ENCODE data around the gene LIMS3.
"Not testable (repeated sequence)": the region's sequence is repeated elsewhere in the genome, so short reads cannot be mapped to it uniquely, and the experiment has no call there.

LIMS3 gene, protein sequence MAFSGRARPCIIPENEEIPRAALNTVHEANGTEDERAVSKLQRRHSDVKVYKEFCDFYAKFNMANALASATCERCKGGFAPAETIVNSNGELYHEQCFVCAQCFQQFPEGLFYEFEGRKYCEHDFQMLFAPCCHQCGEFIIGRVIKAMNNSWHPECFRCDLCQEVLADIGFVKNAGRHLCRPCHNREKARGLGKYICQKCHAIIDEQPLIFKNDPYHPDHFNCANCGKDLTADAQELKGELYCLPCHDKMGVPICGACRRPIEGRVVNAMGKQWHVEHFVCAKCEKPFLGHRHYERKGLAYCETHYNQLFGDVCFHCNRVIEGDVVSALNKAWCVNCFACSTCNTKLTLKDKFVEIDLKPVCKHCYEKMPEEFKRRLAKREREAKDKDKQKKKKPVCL

DNA sequence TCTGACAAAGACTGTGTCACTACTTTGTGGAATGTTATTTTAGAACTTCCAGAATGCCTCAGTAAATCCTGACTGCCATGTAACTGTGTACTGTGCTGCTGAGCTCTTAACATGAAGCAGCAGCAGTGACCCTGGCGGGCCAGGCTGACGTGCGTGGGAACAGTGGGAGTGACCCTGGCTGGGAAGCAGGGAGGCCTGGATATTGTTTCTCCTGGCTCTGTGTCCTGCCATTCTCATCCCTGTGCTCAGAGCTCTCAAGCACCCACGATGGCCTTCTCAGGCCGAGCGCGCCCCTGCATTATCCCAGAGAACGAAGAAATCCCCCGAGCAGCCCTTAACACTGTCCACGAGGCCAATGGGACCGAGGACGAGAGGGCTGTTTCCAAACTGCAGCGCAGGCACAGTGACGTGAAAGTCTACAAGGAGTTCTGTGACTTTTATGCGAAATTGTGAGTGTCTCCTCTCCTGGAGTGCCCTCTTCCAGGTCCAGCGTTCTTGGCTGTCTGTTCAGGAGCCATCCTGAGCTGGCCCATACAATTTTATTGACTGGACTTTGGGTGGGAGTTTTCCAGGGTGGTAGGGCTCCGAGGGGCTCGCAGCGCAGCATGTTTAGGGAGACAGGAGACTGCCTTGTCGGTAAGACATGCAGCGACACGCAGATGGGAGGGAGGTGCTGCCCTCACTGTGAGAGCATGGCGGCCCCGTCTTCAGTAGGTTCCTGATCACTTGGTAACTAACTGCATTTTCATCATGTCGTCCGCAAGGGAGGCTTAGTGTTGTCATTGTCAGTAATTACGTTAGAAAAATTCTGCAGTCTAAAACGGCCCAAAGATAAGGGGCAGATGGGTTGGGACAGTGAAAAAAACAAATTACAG is at the start of gene LIMS3:
LIMS3 (plus strand) TSS at position 227 of the 875 bp plus-strand sequence; CDS start at position 268, 41 bp downstream.
- not testable (repeated sequence) for DNase-seq

DNA sequence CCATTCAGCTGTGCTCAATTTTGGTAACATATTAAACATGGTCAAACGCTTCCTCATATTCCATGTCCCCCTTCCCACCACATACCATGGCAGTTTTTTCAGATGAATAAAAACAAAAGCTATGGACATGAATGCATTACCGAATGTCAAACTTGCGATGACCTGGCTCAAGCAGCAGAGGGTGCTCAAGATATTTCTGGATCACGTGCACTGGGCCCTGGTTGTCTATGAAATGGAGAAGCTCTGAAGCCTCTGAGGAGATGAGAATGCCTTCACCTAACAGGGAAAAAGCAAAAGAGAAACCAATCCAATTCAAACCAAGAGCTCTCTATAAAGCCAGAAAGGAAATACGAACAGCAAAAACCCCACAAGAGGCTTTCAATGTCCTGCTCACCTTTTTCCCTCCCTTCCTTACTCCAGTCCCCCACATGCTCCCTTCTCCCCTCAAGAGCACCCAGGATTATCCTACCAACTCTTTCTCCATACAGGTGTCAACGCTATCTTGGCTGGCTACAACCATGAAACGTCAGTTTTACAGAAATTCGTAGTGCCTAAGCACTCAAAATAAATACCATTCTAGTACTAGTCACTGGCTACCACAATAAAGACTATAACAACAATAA is 27.2 kb upstream of the LIMS3 start:
- DNase-seq: not testable (repeated sequence)

DNA sequence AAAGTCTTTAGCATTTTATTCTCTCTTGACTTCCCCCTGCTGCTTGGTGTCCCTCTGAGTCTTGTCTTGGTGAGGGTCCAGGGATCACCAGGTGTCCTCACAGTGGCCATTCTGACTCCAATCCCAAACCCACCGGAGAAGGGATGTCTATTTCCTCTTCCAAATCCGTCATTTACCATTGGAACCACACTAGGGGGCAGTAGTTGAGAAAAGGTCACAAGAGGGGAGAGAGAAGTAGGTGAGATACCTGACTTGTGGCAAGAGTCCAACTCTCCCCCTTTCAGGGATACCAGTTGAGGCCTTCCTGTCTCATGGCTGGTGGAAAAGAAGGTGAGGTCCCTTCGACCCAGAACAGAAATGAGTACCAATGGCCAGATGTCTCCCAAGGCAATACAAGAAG is 21.9 kb upstream of the LIMS3 start:
- DNase-seq: not testable (repeated sequence)

DNA sequence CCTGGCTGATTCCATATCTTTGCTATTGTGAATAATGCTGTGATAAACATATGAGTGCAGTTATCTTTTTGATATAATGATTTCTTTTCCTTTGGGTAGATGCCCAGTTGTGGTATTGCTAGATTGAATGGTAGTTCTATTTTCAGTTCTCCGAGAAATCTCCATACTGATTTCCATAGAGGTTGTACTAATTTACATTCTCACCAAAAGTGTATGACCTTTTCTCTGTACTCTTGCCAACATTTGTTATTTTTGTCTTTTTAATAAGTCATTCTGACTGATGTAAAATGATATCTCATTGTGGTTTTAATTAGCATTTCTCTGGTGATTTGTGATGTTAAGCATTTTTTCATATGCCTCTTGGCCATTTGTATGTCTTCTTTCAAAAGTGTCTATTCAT is 16.4 kb upstream of the LIMS3 start:
- not testable (repeated sequence) for DNase-seq

DNA sequence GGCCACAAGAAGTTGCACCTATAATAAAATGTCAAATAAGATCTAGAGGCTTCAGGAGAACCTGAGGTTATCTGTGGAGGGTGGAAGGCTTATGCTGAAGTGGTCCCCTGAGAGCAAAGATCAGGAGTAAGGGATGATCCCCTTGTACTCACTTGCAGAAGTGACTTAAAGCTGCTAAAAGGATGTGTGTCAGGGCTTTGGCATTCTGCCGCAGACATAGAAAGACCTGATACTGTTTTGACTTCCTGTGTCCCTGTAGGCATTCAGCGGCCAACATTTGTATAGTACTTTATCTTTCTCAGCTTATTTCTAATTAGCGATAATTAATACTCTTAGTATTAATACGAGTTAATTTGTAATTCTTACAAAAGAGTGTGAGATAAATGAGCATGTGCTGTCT is 10.1 kb upstream of the LIMS3 start:
- DNase-seq: not testable (repeated sequence)

DNA sequence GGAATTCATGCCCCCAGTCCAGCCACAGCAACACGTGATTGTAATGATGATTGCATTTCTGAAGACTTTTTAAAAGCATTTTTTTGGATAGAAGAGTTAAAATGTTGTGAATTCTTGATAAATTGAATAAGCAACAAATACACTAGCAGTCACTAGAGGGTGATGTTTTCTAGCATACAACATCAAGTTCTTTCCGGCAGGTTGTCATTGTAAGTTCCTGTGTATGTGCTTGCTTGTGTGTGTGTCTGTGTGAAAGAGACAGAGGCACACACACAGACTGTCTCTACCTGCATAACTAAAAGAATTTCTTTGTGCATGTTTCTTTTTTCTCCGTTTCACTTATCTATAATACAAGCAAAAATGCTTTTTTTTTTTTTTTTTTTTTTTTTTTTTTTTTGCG is 8.6 kb upstream of the LIMS3 start:
- DNase-seq: not testable (repeated sequence)

DNA sequence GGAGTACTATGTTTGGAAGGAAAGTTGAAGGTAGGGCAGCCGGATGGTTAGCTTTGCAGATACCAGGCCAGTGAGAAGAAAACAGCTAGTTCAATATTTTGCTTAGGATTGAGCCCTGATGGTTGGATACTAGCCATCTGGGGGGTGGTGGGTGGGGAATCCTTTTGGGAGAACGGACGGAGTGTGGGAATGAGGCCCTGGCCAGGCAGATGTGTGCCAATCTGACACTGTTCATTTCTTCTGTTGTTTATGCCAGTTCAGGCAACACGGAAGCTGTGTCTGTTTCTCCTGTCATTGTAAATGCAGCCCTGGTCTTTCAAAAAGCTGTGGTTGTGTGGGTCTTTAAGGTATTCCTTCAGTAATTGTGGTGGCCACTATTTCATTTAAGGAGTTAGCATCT is 7.5 kb upstream of the LIMS3 start:
- DNase-seq: not testable (repeated sequence)

DNA sequence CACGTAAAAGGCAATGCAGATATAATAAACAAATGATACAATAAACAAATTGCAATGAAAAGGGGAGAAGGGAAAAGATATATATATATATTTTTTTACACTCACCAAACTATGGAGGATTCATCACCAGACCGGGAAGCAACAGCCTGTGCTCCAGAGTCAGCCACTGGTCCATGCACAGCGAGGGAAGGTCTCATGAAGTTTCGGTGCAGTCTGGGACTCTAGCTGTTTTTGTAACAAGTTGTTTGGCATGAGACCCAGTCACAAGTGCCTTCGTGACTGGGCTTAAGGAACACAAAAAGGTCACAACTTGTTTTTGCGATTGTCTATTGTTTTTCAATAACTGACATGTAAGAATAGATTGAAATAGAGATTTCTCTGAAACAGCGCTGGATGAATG is 4.8 kb upstream of the LIMS3 start:
- DNase-seq: not testable (repeated sequence)

DNA sequence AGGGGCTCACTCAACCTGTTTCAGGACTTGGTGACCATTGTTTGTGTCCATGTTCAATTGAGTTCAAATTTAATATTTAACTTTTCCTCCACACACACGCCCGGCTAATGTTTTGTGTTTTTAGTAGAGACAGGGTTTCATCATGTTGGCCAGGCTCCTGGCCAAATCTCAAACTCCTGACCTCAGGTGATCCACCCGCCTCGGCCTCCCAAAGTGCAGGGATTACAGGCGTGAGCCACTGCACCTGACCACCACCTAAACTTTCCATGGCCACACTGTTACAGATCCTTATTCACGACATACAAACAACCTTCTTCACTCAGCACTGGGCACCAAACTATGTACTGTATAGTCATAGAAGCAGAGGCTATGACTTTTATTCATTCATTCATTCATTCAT is 4.3 kb upstream of the LIMS3 start:
- DNase-seq: not testable (repeated sequence)

DNA sequence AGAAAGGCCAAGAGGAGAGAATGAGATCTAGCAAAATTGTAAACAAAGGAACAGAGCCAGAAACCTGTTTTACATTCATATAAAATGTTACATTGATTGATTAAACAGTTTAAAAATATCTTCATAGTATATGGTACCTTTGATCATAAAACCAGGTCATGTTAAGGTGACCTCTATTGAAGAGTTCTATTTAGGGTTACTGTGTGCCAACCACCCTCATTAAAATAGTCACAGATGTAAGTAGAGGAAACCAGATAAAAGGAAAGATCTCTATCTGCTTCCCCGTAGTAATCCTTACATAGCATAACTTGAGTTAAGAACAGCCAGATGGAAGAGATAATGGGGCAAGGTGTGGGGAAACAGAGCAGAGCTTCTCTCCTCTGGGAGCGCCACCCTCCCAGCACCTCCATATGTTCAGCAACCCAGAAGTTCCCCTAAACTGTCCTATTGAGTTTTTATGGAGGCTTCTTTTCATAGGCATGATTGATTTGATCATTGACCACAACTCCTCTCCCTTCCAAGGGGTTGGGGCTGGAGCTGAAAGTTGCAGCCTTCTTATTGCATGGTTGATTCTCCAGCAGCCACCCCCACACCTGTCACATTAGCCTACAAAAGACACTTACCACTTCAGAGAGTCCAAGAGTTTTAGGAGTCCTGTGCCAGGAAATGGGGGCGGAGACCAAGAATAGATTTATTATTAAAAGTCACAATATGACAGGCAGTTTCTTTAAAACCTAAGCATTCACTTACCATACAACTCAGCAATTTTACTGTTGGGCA is 3.2 kb upstream of the LIMS3 start:
- DNase-seq: not testable (repeated sequence)

DNA sequence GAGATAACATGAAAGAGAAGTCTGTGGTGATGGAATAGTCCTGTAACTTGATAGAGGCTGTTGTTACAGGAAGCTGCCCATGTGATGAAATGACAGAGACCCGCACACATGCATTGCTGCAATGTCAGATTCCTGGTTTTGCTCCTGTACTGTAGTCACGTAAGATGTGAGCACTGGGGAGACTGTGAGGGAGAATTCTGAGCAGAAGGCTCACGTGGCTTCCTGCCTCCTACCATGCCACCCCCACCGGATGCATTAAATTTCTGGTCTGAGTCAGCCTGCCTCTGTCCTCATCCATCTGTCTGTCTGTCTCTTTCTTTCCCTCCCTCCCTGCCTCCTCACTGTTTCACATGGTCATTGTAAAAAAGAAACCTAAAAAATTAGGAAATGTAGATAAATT is 2.3 kb upstream of the LIMS3 start:
- DNase-seq: not testable (repeated sequence)

DNA sequence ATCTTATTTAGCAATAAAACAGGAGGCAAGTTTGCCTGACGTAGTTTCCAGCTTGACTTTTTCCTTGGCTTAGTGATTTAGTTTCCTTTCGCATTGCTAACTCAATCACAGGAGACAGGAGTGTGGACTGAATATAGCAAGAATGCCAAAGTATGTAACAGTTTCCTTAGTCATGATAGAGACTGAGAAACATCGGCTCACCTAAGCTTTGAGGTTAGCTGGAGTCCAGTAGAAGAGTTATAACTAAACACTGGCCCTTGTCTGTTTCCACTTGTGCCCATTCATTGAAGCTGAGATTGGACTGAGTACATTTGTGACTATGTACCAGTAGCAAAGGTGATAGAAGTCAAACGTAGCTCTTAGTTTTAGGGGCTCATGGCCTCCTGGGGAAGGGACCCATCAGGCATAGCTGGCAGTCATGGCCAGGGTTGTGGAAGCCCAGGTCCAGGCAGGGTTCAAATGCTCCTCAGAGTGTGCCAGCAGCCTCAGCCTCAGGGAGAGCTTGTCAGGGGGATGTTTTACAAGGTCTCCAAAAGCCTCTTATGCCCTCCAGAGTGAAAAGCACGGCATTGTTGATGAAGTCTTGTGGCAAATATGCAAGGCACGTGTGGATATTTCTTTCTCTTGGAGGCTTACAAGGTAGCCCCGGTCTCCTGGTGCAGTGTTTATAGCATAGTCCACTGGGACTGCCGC is 573 bp upstream of the LIMS3 start:
- not testable (repeated sequence) for DNase-seq

DNA sequence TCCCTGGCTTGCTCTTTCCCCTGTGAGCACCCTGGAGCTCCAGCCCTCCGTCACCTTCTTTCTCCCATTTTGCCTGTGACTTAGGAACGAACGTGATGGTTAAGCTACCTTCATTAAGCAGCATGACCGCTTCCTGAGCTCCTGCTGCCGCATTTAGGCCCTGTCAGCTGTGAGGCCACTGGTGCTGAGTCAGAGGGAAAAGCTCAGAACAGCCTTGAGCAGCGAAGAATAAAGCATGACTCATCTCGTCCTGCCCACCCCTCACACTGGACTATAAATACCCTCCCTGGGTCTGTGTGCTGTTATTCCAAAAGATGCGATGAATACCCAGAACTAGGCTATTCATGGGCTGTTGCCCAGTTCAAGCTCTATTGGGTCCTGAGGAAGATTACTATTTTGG is 7.3 kb downstream of the LIMS3 start:
- not testable (repeated sequence) for DNase-seq

DNA sequence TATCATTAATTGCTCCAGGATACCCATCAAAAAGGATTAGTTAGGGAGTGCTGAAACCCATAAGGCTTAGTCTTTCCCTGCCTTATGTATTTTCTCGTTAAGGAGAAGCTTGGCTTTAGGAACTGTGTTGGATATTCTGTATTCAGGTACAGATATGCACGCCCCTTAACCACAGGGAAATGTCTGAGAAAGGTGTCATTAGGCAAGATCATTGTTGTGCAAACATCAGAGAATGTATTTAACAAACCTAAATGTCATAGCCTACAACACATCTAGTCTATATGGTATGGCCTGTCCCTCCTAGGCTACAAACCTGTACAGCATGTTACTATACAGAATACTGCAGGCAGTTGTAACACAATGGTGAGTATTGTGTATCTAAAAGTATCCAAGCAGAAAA is 10.1 kb downstream of the LIMS3 start:
- DNase-seq: not testable (repeated sequence)

DNA sequence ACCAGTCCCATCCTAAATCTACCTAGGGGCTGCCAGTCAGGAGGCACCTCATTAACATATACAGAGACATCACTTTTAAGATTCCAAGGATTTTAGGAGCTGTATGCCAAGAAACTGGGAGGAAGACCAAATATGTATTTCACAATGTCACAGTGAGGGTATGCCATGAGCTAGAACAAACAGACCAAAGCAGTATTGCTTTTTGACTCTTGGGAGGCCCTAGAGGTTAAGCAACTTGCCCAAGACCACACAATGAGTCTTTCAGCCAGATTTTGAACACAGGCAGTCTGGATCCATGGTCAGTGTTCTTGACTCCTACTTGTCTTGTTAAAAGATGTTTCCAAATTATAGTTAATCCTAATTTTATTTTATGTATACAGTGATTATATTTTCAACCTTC is 12.3 kb downstream of the LIMS3 start:
- DNase-seq: not testable (repeated sequence)

DNA sequence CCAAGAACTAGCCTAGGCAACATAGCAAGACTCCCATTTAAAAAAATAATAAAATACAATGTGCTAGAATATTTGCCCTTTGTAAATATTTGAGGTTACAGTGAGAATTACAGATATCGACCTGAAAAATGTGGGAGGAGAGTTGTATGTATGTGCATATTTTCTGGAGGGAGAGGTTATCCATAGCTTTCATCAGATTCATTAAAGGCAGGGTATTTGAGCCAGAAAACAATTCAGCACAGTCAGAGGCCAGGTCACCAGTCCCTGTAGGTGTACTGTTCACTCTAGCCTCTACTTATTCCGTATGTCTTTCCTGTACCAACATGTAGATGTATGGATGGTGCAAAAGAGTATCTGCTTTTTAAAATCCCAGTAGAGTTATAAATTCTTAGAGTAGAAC is 15.4 kb downstream of the LIMS3 start:
- DNase-seq: not testable (repeated sequence)

DNA sequence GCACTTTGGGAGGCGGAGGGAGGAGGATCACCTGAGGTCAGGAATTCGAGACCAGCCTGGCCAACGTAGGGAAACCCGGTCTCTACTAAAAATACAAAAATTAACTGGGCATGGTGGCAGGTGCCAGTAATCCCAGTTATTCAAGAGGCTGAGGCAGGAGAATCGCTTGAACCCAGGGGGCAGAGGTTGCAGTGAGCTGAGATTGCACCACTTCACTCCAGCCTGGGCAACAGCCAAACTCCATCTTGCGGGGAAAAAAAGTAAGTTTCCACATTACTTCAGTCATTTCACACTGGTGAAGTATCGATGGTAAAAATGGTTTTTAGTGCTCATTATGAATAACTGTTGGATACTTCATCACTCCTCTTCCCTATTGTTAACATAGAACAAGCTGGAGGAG is 16.1 kb downstream of the LIMS3 start:
- not testable (repeated sequence) for DNase-seq

DNA sequence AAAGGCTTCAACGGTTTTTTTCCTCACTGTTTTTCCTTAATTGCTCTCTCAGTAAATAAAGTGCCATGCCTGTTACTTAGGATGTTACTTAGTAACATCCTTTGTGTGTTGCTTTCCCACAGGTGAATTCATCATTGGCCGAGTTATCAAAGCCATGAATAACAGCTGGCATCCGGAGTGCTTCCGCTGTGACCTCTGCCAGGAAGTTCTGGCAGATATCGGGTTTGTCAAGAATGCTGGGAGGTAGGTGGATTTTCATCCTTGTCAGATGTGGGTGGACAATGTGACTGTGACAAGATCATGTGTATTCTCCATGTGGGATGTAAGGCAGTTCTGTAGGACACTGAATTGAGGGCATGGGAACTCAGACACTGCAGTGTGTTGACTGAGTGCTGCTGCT is 17.3 kb downstream of the LIMS3 start:
- not testable (repeated sequence) for DNase-seq

DNA sequence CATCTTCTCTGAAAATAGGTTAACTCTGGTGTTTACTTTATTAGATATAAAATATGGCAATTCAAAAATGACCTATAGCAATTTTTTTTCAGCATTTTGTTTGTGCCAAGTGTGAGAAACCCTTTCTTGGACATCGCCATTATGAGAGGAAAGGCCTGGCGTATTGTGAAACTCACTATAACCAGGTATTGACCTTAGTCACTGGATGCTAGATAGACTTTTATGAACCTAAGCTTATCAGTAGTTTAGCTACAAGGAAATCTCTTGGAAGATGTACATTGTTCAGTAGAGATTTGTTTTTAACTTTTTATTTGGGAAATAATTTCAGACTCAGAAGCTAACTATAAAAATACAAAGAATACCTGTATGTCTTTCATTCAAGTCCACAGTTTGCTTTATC is 21.7 kb downstream of the LIMS3 start:
- not testable (repeated sequence) for DNase-seq

DNA sequence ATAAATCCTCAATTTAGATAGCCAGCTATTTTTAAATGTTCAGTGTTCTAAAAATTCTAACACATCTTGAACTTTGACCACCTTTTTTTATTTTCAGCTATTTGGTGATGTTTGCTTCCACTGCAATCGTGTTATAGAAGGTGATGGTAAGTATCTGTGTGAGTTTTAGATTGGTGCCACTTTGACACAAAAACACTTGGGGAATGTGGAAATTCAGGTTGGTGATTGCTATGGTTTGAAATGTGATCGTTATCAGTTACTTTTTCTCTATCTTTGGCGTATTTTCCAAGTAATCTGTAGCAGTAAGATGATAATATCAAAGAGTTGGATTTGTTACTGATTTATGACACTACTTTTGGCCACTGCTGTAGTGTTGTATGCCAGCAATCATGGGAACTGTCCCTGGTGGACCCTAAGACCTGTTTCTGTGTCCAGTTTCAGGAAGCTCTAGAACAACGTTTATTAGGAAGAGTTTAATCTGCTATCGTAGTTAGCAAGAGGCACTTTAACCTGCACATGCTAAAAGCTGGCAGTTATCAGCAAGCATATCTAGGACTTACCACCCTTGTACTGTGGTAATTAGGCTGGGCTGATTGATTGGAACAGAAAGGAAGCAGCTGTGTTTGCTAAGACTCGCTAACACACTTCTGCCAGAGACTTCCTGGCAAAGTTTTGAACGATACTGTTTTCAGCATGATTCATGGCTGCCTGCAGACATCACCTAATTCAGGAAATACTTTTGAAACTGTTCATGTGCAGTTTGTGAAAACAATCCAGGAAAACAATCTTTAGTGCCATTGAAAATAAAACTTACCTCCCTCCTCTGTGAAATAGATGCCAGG is 23.3 kb downstream of the LIMS3 start:
- not testable (repeated sequence) for DNase-seq

DNA sequence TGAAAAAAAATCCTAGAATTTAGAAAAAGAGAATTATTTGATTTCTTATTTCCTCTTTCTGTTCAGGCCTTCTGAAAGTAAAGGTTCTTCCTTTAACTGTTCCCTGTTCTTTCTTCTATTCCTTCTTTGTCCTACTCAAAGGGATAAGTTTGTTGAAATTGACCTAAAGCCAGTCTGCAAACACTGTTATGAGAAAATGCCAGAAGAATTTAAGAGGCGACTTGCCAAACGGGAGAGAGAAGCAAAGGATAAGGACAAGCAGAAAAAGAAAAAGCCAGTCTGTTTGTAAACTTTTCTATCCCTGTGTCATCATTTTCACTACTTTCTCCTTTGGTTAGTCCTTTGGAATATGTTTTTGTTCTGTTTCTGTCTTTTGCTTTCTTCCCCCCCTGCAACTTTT is 26.0 kb downstream of the LIMS3 start:
- not testable (repeated sequence) for DNase-seq
